ENCODE results near the gene ANKMY1.

GRCh38 chr2:240446664-240447175 is 111.1 kb downstream of the ANKMY1 start:
- TF ChIP-seq, protein P1, sequence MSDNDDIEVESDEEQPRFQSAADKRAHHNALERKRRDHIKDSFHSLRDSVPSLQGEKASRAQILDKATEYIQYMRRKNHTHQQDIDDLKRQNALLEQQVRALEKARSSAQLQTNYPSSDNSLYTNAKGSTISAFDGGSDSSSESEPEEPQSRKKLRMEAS (IDR thresholded peaks at IDR 0.05): no peak
- TF ChIP-seq SIN3A (IDR thresholded peaks at IDR 0.05; ENCODE audit: low read depth) (no peak), EZH2 (IDR thresholded peaks at IDR 0.05) (no peak), POLR2AphosphoS5 (IDR thresholded peaks at IDR 0.05; ENCODE audit: low read depth, low read length) (no peak), YY1 (IDR thresholded peaks at IDR 0.05; ENCODE audit: extremely low read depth, insufficient replicate concordance, low read depth, low read length) (no peak), TCF7L2 (IDR thresholded peaks at IDR 0.05; ENCODE audit: borderline replicate concordance, extremely low read depth, insufficient read depth, insufficient read length) (no peak), CEBPB (IDR thresholded peaks at IDR 0.05; ENCODE audit: low read depth) (no peak), POLR2A (IDR thresholded peaks at IDR 0.05; ENCODE audit: borderline replicate concordance, extremely low read depth, insufficient read depth, insufficient read length) (no peak), EGR1 (IDR thresholded peaks at IDR 0.05; ENCODE audit: low read depth) (no peak)
- TF ChIP-seq, protein P2, sequence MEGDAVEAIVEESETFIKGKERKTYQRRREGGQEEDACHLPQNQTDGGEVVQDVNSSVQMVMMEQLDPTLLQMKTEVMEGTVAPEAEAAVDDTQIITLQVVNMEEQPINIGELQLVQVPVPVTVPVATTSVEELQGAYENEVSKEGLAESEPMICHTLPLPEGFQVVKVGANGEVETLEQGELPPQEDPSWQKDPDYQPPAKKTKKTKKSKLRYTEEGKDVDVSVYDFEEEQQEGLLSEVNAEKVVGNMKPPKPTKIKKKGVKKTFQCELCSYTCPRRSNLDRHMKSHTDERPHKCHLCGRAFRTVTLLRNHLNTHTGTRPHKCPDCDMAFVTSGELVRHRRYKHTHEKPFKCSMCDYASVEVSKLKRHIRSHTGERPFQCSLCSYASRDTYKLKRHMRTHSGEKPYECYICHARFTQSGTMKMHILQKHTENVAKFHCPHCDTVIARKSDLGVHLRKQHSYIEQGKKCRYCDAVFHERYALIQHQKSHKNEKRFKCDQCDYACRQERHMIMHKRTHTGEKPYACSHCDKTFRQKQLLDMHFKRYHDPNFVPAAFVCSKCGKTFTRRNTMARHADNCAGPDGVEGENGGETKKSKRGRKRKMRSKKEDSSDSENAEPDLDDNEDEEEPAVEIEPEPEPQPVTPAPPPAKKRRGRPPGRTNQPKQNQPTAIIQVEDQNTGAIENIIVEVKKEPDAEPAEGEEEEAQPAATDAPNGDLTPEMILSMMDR (IDR thresholded peaks at IDR 0.05 in 2 of 3, conservative IDR thresholded peaks at IDR 0.05 in 1 of 3; ENCODE audit: borderline replicate concordance in 1 of 3, insufficient read depth in 1 of 3, low read depth in 2 of 3, low read length in 2 of 3): no peak

Data from HCT116 (cell line).